ENCODE results near the gene NATD1.

NATD1 gene

DNA sequence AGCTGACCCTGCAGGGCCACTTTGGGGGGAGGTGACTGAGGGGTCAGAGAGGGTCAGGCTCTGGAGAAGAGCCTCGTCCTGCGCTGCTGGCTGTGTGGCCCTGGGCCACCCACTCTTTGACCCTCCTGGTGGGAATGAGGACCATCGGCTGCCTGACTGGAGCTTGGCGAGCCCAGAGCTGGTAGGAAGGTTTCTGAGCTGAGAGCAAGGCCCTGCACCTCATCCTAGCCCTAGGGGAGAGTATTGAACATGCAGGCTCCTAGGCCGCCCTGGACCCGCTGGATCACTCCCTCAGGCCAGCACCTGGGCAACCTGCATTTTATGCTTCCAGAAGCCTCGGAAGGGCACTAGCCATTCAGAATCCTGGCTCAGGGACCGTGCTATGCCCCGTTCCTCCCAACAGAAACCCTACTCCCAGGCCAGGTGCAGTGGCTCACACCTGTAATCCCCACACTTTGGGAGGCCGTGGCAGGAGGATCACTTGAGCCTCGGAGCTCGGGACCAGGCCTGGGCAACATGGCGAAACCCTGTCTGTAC, 45.8 kb upstream of the NATD1 start:
- DNase-seq (ENCODE audit: extremely low read depth, insufficient read length) = no peak
- Histone ChIP-seq H3K27me3 (replicated peaks; ENCODE audit: control insufficient read depth, insufficient read depth, low read length) (no peaks in the 10 kb centered on the region), H3K4me3 (replicated peaks; ENCODE audit: low read depth, low read length) (no peak overlapping the region), H3K36me3 (ENCODE audit: control insufficient read depth, insufficient read depth, low read length) (peaks cover 26% of the 10 kb centered on the region)
- TF ChIP-seq, protein P1, sequence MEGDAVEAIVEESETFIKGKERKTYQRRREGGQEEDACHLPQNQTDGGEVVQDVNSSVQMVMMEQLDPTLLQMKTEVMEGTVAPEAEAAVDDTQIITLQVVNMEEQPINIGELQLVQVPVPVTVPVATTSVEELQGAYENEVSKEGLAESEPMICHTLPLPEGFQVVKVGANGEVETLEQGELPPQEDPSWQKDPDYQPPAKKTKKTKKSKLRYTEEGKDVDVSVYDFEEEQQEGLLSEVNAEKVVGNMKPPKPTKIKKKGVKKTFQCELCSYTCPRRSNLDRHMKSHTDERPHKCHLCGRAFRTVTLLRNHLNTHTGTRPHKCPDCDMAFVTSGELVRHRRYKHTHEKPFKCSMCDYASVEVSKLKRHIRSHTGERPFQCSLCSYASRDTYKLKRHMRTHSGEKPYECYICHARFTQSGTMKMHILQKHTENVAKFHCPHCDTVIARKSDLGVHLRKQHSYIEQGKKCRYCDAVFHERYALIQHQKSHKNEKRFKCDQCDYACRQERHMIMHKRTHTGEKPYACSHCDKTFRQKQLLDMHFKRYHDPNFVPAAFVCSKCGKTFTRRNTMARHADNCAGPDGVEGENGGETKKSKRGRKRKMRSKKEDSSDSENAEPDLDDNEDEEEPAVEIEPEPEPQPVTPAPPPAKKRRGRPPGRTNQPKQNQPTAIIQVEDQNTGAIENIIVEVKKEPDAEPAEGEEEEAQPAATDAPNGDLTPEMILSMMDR (IDR thresholded peaks at IDR 0.05; ENCODE audit: insufficient read depth, low read length, poor library complexity, severe bottlenecking) = no peak

DNA sequence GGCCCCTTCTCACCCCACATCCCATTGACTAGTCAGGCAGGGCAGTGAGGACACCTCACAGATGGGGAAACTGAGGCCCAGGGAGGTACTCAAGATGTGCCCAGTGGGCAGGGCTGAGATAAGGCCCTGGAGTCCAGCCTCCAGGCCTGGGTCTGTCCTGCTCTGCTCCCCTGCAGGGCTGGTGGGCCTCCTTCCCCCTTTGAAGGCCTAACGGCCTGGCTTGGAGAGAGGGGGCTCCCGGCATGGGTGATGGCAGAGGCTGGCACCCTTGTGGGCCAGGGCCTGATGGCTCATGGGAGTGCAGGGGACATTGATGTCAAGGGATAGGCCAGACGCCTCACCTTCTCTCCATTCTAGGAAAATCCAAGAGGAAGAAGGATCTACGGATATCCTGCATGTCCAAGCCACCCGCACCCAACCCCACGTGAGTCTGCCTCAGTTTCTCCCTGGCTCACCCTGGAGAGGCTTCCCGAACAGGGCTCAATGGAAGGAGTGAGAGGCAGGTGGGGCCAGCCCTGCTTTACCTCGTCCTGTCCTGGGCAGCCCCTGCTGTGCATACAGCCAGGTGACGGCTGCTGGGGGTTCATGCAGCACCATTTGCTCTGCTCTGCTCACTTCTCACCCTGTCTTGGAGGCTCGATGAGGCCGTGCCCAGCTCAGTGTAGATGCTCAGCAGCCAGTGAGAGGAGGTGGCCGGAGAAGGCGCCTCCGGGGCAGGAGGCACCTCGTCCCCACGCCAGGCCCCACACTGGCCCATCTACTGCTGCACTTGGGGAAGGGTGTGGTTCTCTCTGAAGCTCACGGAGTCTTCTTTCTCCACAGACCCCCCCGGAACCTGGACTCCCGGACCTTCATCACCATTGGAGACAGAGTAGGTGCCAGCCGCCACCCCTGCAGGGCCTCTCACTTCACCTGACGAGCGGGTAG, 45.1 kb upstream of the NATD1 start:
- peaks cover 24% of the 10 kb centered on the region for H3K36me3 ChIP-seq (ENCODE audit: control insufficient read depth, insufficient read depth, low read length)
- TF ChIP-seq, protein P1 (IDR thresholded peaks at IDR 0.05; ENCODE audit: insufficient read depth, low read length, poor library complexity, severe bottlenecking) = no peak
- no peaks in the 10 kb centered on the region for H3K27me3 ChIP-seq (replicated peaks; ENCODE audit: control insufficient read depth, insufficient read depth, low read length)
- H3K4me3 ChIP-seq (replicated peaks; ENCODE audit: low read depth, low read length) = no peak overlapping the region
- DNase-seq (ENCODE audit: extremely low read depth, insufficient read length) = no peak

GRCh38 chr17:21297597-21297996, 44.4 kb upstream of the NATD1 start:
- peaks cover 21% of the 10 kb centered on the region for H3K36me3 ChIP-seq (ENCODE audit: control insufficient read depth, insufficient read depth, low read length)
- H3K27me3 ChIP-seq (replicated peaks; ENCODE audit: control insufficient read depth, insufficient read depth, low read length) = no peaks in the 10 kb centered on the region
- no peak overlapping the region for H3K4me3 ChIP-seq (replicated peaks; ENCODE audit: low read depth, low read length)
- DNase-seq (ENCODE audit: extremely low read depth, insufficient read length) = no peak
- TF ChIP-seq, protein P1 (IDR thresholded peaks at IDR 0.05; ENCODE audit: insufficient read depth, low read length, poor library complexity, severe bottlenecking) = no peak

GRCh38 chr17:21297026-21297520, 43.9 kb upstream of the NATD1 start:
- peaks cover 21% of the 10 kb centered on the region for H3K36me3 ChIP-seq (ENCODE audit: control insufficient read depth, insufficient read depth, low read length)
- DNase-seq (ENCODE audit: extremely low read depth, insufficient read length) = no peak
- no peak overlapping the region for H3K4me3 ChIP-seq (replicated peaks; ENCODE audit: low read depth, low read length)
- no peaks in the 10 kb centered on the region for H3K27me3 ChIP-seq (replicated peaks; ENCODE audit: control insufficient read depth, insufficient read depth, low read length)
- TF ChIP-seq, protein P1 (IDR thresholded peaks at IDR 0.05; ENCODE audit: insufficient read depth, low read length, poor library complexity, severe bottlenecking) = no peak

GRCh38 chr17:21296097-21297025, 43.2 kb upstream of the NATD1 start:
- DNase-seq (ENCODE audit: extremely low read depth, insufficient read length) = no peak
- H3K27me3 ChIP-seq (replicated peaks; ENCODE audit: control insufficient read depth, insufficient read depth, low read length) = no peaks in the 10 kb centered on the region
- TF ChIP-seq, protein P1 (IDR thresholded peaks at IDR 0.05; ENCODE audit: insufficient read depth, low read length, poor library complexity, severe bottlenecking) = no peak
- no peak overlapping the region for H3K4me3 ChIP-seq (replicated peaks; ENCODE audit: low read depth, low read length)
- peaks cover 26% of the 10 kb centered on the region for H3K36me3 ChIP-seq (ENCODE audit: control insufficient read depth, insufficient read depth, low read length)
